T-helper 17 cell (primary cell): ENCODE results near the gene GPAM. TPM values are rescaled to one million over a fixed set of nuclear protein-coding genes. Genes with fewer than 3 reads are reported as not detected.
A peak's percentile ranks its signal among the peaks of the same experiment; 100 is the strongest.
"Not testable (repeated sequence)": the region's sequence is repeated elsewhere in the genome, so short reads cannot be mapped to it uniquely, and the experiment has no call there.

ENCODE experiments used
- ATAC-seq: fragments of 150-1000 bp; cut with Tn5 transposase; 2 replicates; pipeline ENCODE4 v1.10.0; 2021; ENCODE audit warnings: mild to moderate bottlenecking, moderate library complexity
- DNase-seq, 3 donors: peaks; one replicate each; pipeline versions ENCODE4 v3.0.0 to v3.0.0-alpha.2; 2020 to 2021
- H3K9me3 ChIP-seq: one replicate; pipeline ENCODE4 v1.7.0; 2013; ENCODE audit warnings: low read length, mild to moderate bottlenecking; ENCODE audit not compliant: control insufficient read depth, poor library complexity, severe bottlenecking
- H3K27ac Mint-ChIP-seq: one replicate; pipeline ENCODE4 v1.8.0; 2022; ENCODE audit warnings: mild to moderate bottlenecking, moderate library complexity, mixed read lengths
- H3K27me3 Mint-ChIP-seq: one replicate; pipeline ENCODE4 v1.8.0; 2022; ENCODE audit warnings: mixed read lengths
- H3K36me3 Mint-ChIP-seq: one replicate; pipeline ENCODE4 v1.8.0; 2022; ENCODE audit warnings: low read depth, mixed read lengths
- H3K4me1 Mint-ChIP-seq: one replicate; pipeline ENCODE4 v1.8.0; 2022; ENCODE audit warnings: mild to moderate bottlenecking, mixed read lengths
- H3K4me3 Mint-ChIP-seq: one replicate; pipeline ENCODE4 v1.8.0; 2022; ENCODE audit warnings: mild to moderate bottlenecking, moderate library complexity, mixed read lengths
- total RNA-seq, 4 donors: library from RNA in 2 of 4; stranded (reverse) in 2 of 4; gene quantifications; one replicate each; pipeline ENCODE4 v1.2.3 and lab custom pipeline; 2022 to 2026

GPAM gene
- total RNA-seq, 2 donors from 2014 or later: 3.2 to 4.9 TPM

GRCh38 chr10:112126901-112127300, 56.7 kb downstream of the GPAM start:
- H3K27me3 Mint-ChIP-seq: peaks cover 18% of the 10 kb centered on the region
- H3K4me3 Mint-ChIP-seq: no peak overlapping the region
- H3K9me3 ChIP-seq: no peaks in the 10 kb centered on the region
- H3K27ac Mint-ChIP-seq: no peak overlapping the region
- H3K4me1 Mint-ChIP-seq: peaks cover 2% of the 10 kb centered on the region
- H3K36me3 Mint-ChIP-seq: peaks cover 5% of the 10 kb centered on the region
- DNase-seq: no peak
- ATAC-seq: no peak

GRCh38 chr10:112126172-112126571, 57.4 kb downstream of the GPAM start:
- peaks cover 20% of the 10 kb centered on the region for H3K27me3 Mint-ChIP-seq
- H3K4me3 Mint-ChIP-seq: no peak overlapping the region
- ATAC-seq: no peak
- H3K27ac Mint-ChIP-seq: no peak overlapping the region
- H3K4me1 Mint-ChIP-seq: peaks cover 2% of the 10 kb centered on the region
- no peaks in the 10 kb centered on the region for H3K9me3 ChIP-seq
- peaks cover 5% of the 10 kb centered on the region for H3K36me3 Mint-ChIP-seq
- DNase-seq: no peak

- H3K9me3 ChIP-seq: no peaks in the 10 kb centered on the region
- no peak overlapping the region for H3K4me3 Mint-ChIP-seq
- no peak overlapping the region for H3K27ac Mint-ChIP-seq
- ATAC-seq (no peak), DNase-seq (no peak)
- H3K27me3 Mint-ChIP-seq: peaks cover 28% of the 10 kb centered on the region
- no peaks in the 10 kb centered on the region for H3K4me1 Mint-ChIP-seq
- H3K36me3 Mint-ChIP-seq: peaks cover 7% of the 10 kb centered on the region
Measured at GRCh38 chr10:112124866-112125265, 58.7 kb downstream of the GPAM start.

DNA sequence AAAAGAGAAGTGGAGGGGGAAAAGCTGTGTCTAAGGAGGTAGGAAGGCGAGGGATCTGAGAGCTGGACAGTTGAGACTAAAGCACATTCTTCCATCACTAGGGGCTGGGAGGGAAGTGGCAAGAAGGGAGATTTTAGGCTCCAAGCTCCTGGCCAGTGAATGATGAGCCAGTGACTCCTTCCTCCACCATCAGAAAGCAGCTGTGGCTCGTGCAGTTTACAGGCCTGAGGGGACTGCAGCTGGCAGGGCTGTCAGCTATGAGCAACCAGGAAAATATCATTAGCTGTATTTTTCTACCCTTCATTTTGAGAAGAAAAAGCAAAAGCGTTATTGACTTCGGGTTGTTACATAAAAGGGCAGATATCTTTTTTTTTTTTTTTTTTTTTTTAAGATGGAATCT, 60.7 kb downstream of the GPAM start:
- DNase-seq (no peak), ATAC-seq (no peak)
- Mint-ChIP-seq H3K36me3 (peaks cover 7% of the 10 kb centered on the region), H3K4me1 (no peaks in the 10 kb centered on the region), H3K27me3 (peaks cover 36% of the 10 kb centered on the region), H3K4me3 (no peak overlapping the region), H3K27ac (no peak overlapping the region)
- H3K9me3 ChIP-seq: no peaks in the 10 kb centered on the region

DNA sequence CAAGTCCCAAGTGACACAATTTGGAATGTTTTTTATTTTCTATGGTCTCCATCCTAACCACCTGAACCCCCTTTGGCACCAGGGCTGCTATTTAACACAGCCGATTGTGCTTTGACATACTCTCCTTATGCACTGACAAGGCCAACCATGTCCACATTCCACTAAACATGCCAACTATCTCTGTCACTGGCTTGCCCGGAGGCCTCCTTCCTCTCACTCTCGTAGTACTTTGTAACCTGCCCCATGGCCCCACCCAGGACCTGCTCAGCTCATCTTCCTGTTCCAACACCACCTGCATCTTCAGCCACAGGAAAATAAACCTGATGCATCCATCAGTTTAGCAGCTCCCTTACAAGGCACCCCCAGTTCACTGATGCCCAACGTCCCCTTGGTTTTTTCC, 63.1 kb downstream of the GPAM start:
- H3K9me3 ChIP-seq: no peaks in the 10 kb centered on the region
- Mint-ChIP-seq H3K36me3 (peaks cover 5% of the 10 kb centered on the region), H3K27me3 (peaks cover 32% of the 10 kb centered on the region), H3K4me1 (peaks cover 2% of the 10 kb centered on the region), H3K4me3 (no peak overlapping the region), H3K27ac (no peak overlapping the region)
- DNase-seq (no peak), ATAC-seq (no peak)

DNA sequence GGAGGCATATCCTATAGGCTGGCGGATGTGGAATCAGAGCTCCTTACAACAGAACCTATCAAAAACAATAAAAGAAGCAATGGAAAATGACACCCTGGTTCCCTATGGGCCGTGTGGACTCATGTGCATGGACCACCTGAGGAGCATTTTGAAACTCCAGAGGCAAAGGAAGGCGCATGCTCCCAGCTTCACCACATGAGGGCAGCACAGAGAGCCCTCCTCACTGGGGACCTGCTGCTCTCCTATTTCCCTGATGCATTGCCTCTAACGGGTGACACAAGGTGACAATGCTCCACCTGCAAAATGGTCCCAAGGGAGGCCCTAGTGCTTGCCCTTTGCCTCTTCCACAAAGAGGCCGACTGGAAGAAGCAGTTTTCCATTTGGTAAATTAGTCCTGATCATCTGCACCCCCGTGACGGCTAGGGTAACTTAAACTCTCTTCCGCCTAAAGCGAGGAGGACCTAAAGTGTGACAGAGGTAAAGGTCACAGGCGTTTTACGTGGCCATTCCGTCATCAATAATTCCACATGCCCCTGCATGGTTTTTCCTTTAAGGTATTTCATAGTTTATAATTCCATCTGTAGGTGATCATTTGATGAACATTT, 67.7 kb downstream of the GPAM start:
- no peaks in the 10 kb centered on the region for H3K9me3 ChIP-seq
- DNase-seq: peak in 1 of 3 donors; percentile 23
- ATAC-seq: peak; percentile 58
- Mint-ChIP-seq H3K4me1 (peaks cover 5% of the 10 kb centered on the region), H3K27me3 (peaks cover 27% of the 10 kb centered on the region), H3K4me3 (no peak overlapping the region), H3K27ac (no peak overlapping the region), H3K36me3 (peaks cover 2% of the 10 kb centered on the region)

- H3K27me3 Mint-ChIP-seq, H3K4me1 Mint-ChIP-seq, H3K4me3 Mint-ChIP-seq, DNase-seq, H3K27ac Mint-ChIP-seq, H3K36me3 Mint-ChIP-seq, ATAC-seq, H3K9me3 ChIP-seq: not testable (repeated sequence)
Measured at GRCh38 chr10:112109779-112110178, 73.8 kb downstream of the GPAM start.

Other genes starting within 250 kb of the GPAM start
- gene TECTB, start 99.6 kb upstream of the GPAM start, total RNA-seq: not detected
- 10 to 100 TPM; 35.4 to 44.2 TPM for gene ACSL5, start 190.4 kb upstream of the GPAM start, total RNA-seq